Esophagus mucosa (tissue), 1 donor: ENCODE measurements around the gene LCE3A. TPM values are rescaled to one million over a fixed set of nuclear protein-coding genes. Genes with fewer than 3 reads are reported as not detected.

Experiments
- total RNA-seq: library from RNA; stranded (reverse); gene quantifications from one replicate; pipeline ENCODE4 v1.2.4, GENCODE V29; 2023
- donor health status: DM: yes; HTN: yes; CAD: no.

Gene LCE3A
- total RNA-seq, 1 donor from 2014 or later: not detected

Other genes with a start within 250 kb of the LCE3A start
- 1,110 TPM for gene CRNN, start 208.8 kb downstream of the LCE3A start, total RNA-seq
- not detected for gene LCE5A, start 112.3 kb downstream of the LCE3A start, total RNA-seq
- 248 TPM for gene CRCT1, start 108.6 kb downstream of the LCE3A start, total RNA-seq
- gene LCE3E, start 56.3 kb downstream of the LCE3A start, total RNA-seq: 4.3 TPM
- gene LCE3D, start 42.6 kb downstream of the LCE3A start, total RNA-seq: 7.7 TPM
- not detected for gene LCE3C, start 22.9 kb downstream of the LCE3A start, total RNA-seq
- gene LCE3B, start 9.3 kb downstream of the LCE3A start, total RNA-seq: not detected
- not detected for gene LCE2D, start 40.3 kb upstream of the LCE3A start, total RNA-seq
- not detected for gene LCE2C, start 52.2 kb upstream of the LCE3A start, total RNA-seq
- not detected for gene LCE2B, start 63.0 kb upstream of the LCE3A start, total RNA-seq
- not detected for gene LCE2A, start 75.2 kb upstream of the LCE3A start, total RNA-seq
- not detected for gene LCE4A, start 85.1 kb upstream of the LCE3A start, total RNA-seq
- 3.6 TPM for gene KPRP, start 134.9 kb upstream of the LCE3A start, total RNA-seq
- not detected for gene LCE1F, start 152.0 kb upstream of the LCE3A start, total RNA-seq
- not detected for gene LCE1E, start 163.2 kb upstream of the LCE3A start, total RNA-seq
- not detected for gene LCE1D, start 173.6 kb upstream of the LCE3A start, total RNA-seq
- 1.00 TPM for gene LCE1C, start 183.5 kb upstream of the LCE3A start, total RNA-seq
- not detected for gene LCE1B, start 188.9 kb upstream of the LCE3A start, total RNA-seq
- gene LCE1A, start 204.4 kb upstream of the LCE3A start, total RNA-seq: not detected
- gene LCE6A, start 219.8 kb upstream of the LCE3A start, total RNA-seq: not detected
- gene LCE7A, start 236.9 kb upstream of the LCE3A start, total RNA-seq: not detected